DOHH2 (cell line): ENCODE measurements around the gene CTNNA2.

ENCODE experiments used
- H3F3A ChIP-seq: fragments of 200-600 bp; sonication (generic), shearing (Covaris generic); 2 replicates; pipeline ENCODE4 v1.6.0; 2016; ENCODE audit warnings: antibody characterized with exemption, mild to moderate bottlenecking; ENCODE audit not compliant: control insufficient read depth, insufficient read depth
- H3K27ac ChIP-seq: fragments of 200-600 bp; sonication (generic); 2 replicates; pipeline ENCODE4 v1.5.1; 2014; ENCODE audit warnings: low read depth, mild to moderate bottlenecking, low read length, moderate library complexity
- H3K27me3 ChIP-seq: fragments of 200-600 bp; sonication (generic); 2 replicates; pipeline ENCODE4 v1.6.1; 2014; ENCODE audit warnings: mild to moderate bottlenecking, low read length, mixed read lengths; ENCODE audit not compliant: control insufficient read depth
- H3K36me3 ChIP-seq: fragments of 200-600 bp; sonication (generic); 2 replicates; pipeline ENCODE4 v1.6.1; 2014; ENCODE audit warnings: mild to moderate bottlenecking, low read length, moderate library complexity, mixed read lengths; ENCODE audit not compliant: control insufficient read depth
- H3K4me1 ChIP-seq: fragments of 200-600 bp; sonication (generic); 2 replicates; pipeline ENCODE4 v1.6.1; 2014; ENCODE audit warnings: mild to moderate bottlenecking, low read length, mixed read lengths; ENCODE audit not compliant: control insufficient read depth
- H3K4me2 ChIP-seq: fragments of 200-600 bp; sonication (generic); 2 replicates; pipeline ENCODE4 v1.6.0; 2014; ENCODE audit warnings: mild to moderate bottlenecking, low read length, moderate library complexity
- H3K4me3 ChIP-seq: fragments of 200-600 bp; sonication (generic); 2 replicates; pipeline ENCODE4 v1.5.1; 2014; ENCODE audit warnings: mild to moderate bottlenecking, low read length, mixed read lengths
- H3K79me2 ChIP-seq: fragments of 200-600 bp; sonication (generic); 2 replicates; pipeline ENCODE4 v1.6.1; 2014; ENCODE audit warnings: mild to moderate bottlenecking, low read length, mixed read lengths; ENCODE audit not compliant: control insufficient read depth
- H3K9me2 ChIP-seq: fragments of 200-600 bp; sonication (generic); replicated peaks from 2 replicates; pipeline ENCODE4 v1.6.1; 2014; ENCODE audit warnings: mild to moderate bottlenecking, low read length, mixed read lengths; ENCODE audit not compliant: control insufficient read depth
- H3K9me3 ChIP-seq: fragments of 200-600 bp; sonication (generic); 2 replicates; pipeline ENCODE4 v1.6.1; 2014; ENCODE audit warnings: antibody characterized with exemption, low read length, mixed read lengths; ENCODE audit not compliant: control insufficient read depth, insufficient read depth
- H4K20me1 ChIP-seq: fragments of 200-600 bp; sonication (generic); 2 replicates; pipeline ENCODE4 v1.6.0; 2014; ENCODE audit warnings: low read depth, mild to moderate bottlenecking, antibody characterized with exemption, low read length, moderate library complexity; ENCODE audit not compliant: control insufficient read depth, insufficient read depth
- EZH2phosphoT487 ChIP-seq: fragments of 200-600 bp; sonication (generic); IDR thresholded peaks from 2 replicates; pipeline ENCODE4 v1.6.1; 2017; ENCODE audit warnings: borderline replicate concordance, mild to moderate bottlenecking, antibody characterized with exemption, low read length, moderate library complexity, mixed read lengths
- TF ChIP-seq, protein P1 (sequence below): fragments of 200-600 bp; sonication (generic); IDR thresholded peaks from one replicate; pipeline ENCODE4 v1.5.1; 2014; ENCODE audit warnings: antibody characterized with exemption, mild to moderate bottlenecking, low read depth, low read length; ENCODE audit not compliant: poor library complexity, severe bottlenecking

The CTNNA2 gene

GRCh38 chr2:79876430-79876829 lies 363.6 kb downstream of the CTNNA2 start:
- H3K36me3 ChIP-seq = no peaks in the 10 kb centered on the region
- H3K27me3 ChIP-seq = no peaks in the 10 kb centered on the region
- no peaks in the 10 kb centered on the region for H3K9me2 ChIP-seq
- TF ChIP-seq, protein P1, sequence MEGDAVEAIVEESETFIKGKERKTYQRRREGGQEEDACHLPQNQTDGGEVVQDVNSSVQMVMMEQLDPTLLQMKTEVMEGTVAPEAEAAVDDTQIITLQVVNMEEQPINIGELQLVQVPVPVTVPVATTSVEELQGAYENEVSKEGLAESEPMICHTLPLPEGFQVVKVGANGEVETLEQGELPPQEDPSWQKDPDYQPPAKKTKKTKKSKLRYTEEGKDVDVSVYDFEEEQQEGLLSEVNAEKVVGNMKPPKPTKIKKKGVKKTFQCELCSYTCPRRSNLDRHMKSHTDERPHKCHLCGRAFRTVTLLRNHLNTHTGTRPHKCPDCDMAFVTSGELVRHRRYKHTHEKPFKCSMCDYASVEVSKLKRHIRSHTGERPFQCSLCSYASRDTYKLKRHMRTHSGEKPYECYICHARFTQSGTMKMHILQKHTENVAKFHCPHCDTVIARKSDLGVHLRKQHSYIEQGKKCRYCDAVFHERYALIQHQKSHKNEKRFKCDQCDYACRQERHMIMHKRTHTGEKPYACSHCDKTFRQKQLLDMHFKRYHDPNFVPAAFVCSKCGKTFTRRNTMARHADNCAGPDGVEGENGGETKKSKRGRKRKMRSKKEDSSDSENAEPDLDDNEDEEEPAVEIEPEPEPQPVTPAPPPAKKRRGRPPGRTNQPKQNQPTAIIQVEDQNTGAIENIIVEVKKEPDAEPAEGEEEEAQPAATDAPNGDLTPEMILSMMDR = no peak
- TF ChIP-seq EZH2phosphoT487 = no peak
- no peak overlapping the region for H3K4me3 ChIP-seq
- H3F3A ChIP-seq = no peaks in the 10 kb centered on the region
- no peaks in the 10 kb centered on the region for H3K79me2 ChIP-seq
- no peak overlapping the region for H3K27ac ChIP-seq
- H3K9me3 ChIP-seq = no peaks in the 10 kb centered on the region
- no peaks in the 10 kb centered on the region for H3K4me1 ChIP-seq
- H4K20me1 ChIP-seq = no peaks in the 10 kb centered on the region
- H3K4me2 ChIP-seq = no peak overlapping the region

DNA sequence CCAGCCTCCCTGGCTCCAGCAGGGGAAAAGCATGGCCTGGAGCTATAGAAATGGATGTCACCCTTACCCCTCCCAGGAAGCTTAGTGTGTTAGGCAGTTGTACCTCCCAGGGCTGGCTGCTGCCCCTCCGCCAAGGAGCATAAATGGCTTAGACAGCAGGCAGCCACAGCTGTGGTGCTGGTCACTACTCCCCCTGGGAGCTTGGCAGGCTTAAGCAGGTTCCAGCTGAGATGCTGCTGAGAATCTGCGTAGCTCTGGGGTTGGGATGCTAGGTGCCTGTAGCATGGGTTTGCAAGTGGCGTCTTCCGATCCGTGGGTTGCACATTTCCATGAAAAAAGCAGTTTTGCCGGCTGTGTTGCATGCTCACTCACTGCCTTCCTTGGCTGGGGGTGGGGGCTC lies 369.7 kb downstream of the CTNNA2 start:
- Histone ChIP-seq H3K79me2 (no peaks in the 10 kb centered on the region), H3K27me3 (no peaks in the 10 kb centered on the region), H3K9me3 (no peaks in the 10 kb centered on the region), H3K4me3 (no peak overlapping the region), H3K9me2 (no peaks in the 10 kb centered on the region), H3F3A (no peaks in the 10 kb centered on the region), H3K4me2 (no peak overlapping the region), H4K20me1 (no peaks in the 10 kb centered on the region), H3K36me3 (no peaks in the 10 kb centered on the region), H3K4me1 (no peaks in the 10 kb centered on the region), H3K27ac (no peak overlapping the region)
- TF ChIP-seq, protein P1 = no peak
- TF ChIP-seq EZH2phosphoT487 = no peak

- Histone ChIP-seq H3K79me2 (no peaks in the 10 kb centered on the region), H3K9me2 (no peaks in the 10 kb centered on the region), H3K9me3 (no peaks in the 10 kb centered on the region), H3F3A (no peaks in the 10 kb centered on the region), H3K27ac (no peak overlapping the region), H3K36me3 (no peaks in the 10 kb centered on the region), H3K4me2 (no peak overlapping the region), H3K27me3 (no peaks in the 10 kb centered on the region), H4K20me1 (no peaks in the 10 kb centered on the region), H3K4me1 (no peaks in the 10 kb centered on the region), H3K4me3 (no peak overlapping the region)
- TF ChIP-seq, protein P1 = peak; percentile 68
- no peak for TF ChIP-seq EZH2phosphoT487
These were observed 375.0 kb downstream of the CTNNA2 start for GRCh38 chr2:79887747-79888374.
